Esophagus squamous epithelium (tissue), 5 donors: ENCODE data around the gene HTR3C. TPM values are rescaled to one million over a fixed set of nuclear protein-coding genes. Genes with fewer than 3 reads are reported as not detected.
"Not testable (repeated sequence)": the region's sequence is repeated elsewhere in the genome, so short reads cannot be mapped to it uniquely, and the experiment has no call there.

Source experiments
- DNase-seq: peaks from one replicate; lab custom pipeline; 2025; lab: John Stamatoyannopoulos, UW
- H3K27ac ChIP-seq, 4 donors: fragments of 200-600 bp; sonication (generic); one replicate each; pipeline ENCODE4 v1.5.1; 2016 to 2019; ENCODE audit warnings: mild to moderate bottlenecking in 1 of 4
- H3K27me3 ChIP-seq, 4 donors: fragments of 200-600 bp; sonication (generic); 1 replicate in 3 of 4; 2 replicates in 1 of 4; pipeline versions ENCODE4 v1.5.1 to v1.6.0; 2017 to 2021; ENCODE audit warnings: antibody characterized with exemption in 1 of 4
- H3K36me3 ChIP-seq, 3 donors: fragments of 200-600 bp; sonication (generic); one replicate each; pipeline ENCODE4 v1.5.1; 2016 to 2019
- H3K4me1 ChIP-seq, 3 donors: fragments of 200-600 bp; sonication (generic); one replicate each; pipeline ENCODE4 v1.5.1; 2017 to 2019
- H3K4me3 ChIP-seq, 4 donors: fragments of 200-600 bp; sonication (generic); 1 replicate in 3 of 4; 2 replicates in 1 of 4; pipeline ENCODE4 v1.5.1; 2016 to 2019; ENCODE audit warnings: mild to moderate bottlenecking in 2 of 4, moderate library complexity in 1 of 4
- H3K9me3 ChIP-seq, 3 donors: fragments of 200-600 bp; sonication (generic); one replicate each; pipeline ENCODE4 v1.5.1; 2016 to 2019
- CTCF ChIP-seq, 6 experiments: fragments of 450-650 bp in 4 of 6; fragments of 200-600 bp in 2 of 6; sonication (generic) in 2 of 6; IDR thresholded peaks; one replicate each; pipeline ENCODE4 v1.5.1; 2016 to 2019; ENCODE audit warnings: antibody characterized with exemption in 6 of 6, mild to moderate bottlenecking in 4 of 6, moderate library complexity in 4 of 6
- POLR2A ChIP-seq, 4 donors: fragments of 450-650 bp; IDR thresholded peaks; one replicate each; pipeline ENCODE4 v1.6.1; 2017; ENCODE audit warnings: antibody characterized with exemption in 4 of 4, mild to moderate bottlenecking in 4 of 4, moderate library complexity in 3 of 4
- WGBS, 2 donors: methylation state at CpG; one replicate each; pipeline ENCODE4 v1.1.5; 2018; 5-methylcytosine and 5-hydroxymethylcytosine counted together
- intact Hi-C: fragments of 100-400 bp; cut with DNase I; formaldehyde crosslinking; loops from one replicate; pipeline ENCODE4 v1.15.0; 2022
- total RNA-seq, 4 donors: library from RNA; depleted of rRNA; stranded (reverse); fragments of >200 nt; gene quantifications; one replicate each; pipeline ENCODE4 v1.1.0, GENCODE V29; 2016
- donor health status: DM: yes; HTN: yes; CAD: no.

Gene HTR3C
- total RNA-seq, 4 donors from 2014 or later = not detected

GRCh38 chr3:184037816-184038215 is 15.0 kb upstream of the HTR3C start:
- H3K36me3 ChIP-seq = no peaks in the 10 kb centered on the region
- no peaks in the 10 kb centered on the region for H3K9me3 ChIP-seq
- H3K27ac ChIP-seq = no peak overlapping the region
- intact Hi-C loops = no loop called here
- TF ChIP-seq POLR2A (IDR thresholded peaks at IDR 0.05) (no peak), CTCF (IDR thresholded peaks at IDR 0.05) (peak in 1 of 6 experiments; percentile 19)
- H3K4me1 ChIP-seq = peaks cover 0 to 17% (median 11%) of the 10 kb centered on the region in 3 donors
- no peak overlapping the region for H3K4me3 ChIP-seq
- 74 to 84% methylated on average over 7 of the region's 7 CpGs for WGBS, 2 donors
- DNase-seq = no peak
- peaks cover 0 to 81% (median 0%) of the 10 kb centered on the region in 4 donors for H3K27me3 ChIP-seq

- intact Hi-C loops, H3K36me3 ChIP-seq, H3K27ac ChIP-seq, DNase-seq, H3K4me3 ChIP-seq, H3K9me3 ChIP-seq: not testable (repeated sequence)
- 73 to 81% methylated on average over 8 of the region's 9 CpGs for WGBS, 2 donors
- Histone ChIP-seq H3K27me3 (peaks cover 0 to 79% (median 0%) of the 10 kb centered on the region in 4 donors), H3K4me1 (peaks cover 0 to 17% (median 11%) of the 10 kb centered on the region in 3 donors)
These were observed 14.5 kb upstream of the HTR3C start for GRCh38 chr3:184038307-184038706.

GRCh38 chr3:184039414-184039813 is 13.4 kb upstream of the HTR3C start:
- DNase-seq = no peak
- H3K9me3 ChIP-seq = no peaks in the 10 kb centered on the region
- no peak overlapping the region for H3K4me3 ChIP-seq
- H3K36me3 ChIP-seq = no peaks in the 10 kb centered on the region
- peaks cover 0 to 17% (median 11%) of the 10 kb centered on the region in 3 donors for H3K4me1 ChIP-seq
- H3K27ac ChIP-seq = peak overlapping the region; percentile 28 to 57 (median 50)
- peaks cover 0 to 73% (median 0%) of the 10 kb centered on the region in 4 donors for H3K27me3 ChIP-seq
- TF ChIP-seq POLR2A (IDR thresholded peaks at IDR 0.05) (no peak), CTCF (IDR thresholded peaks at IDR 0.05) (no peak)
- WGBS, 2 donors = 43 to 47% methylated on average over 5 of the region's 5 CpGs
- intact Hi-C loops = no loop called here

GRCh38 chr3:184040010-184040409 is 12.8 kb upstream of the HTR3C start:
- no peak for DNase-seq
- Histone ChIP-seq H3K4me1 (peaks cover 0 to 17% (median 11%) of the 10 kb centered on the region in 3 donors), H3K4me3 (no peak overlapping the region), H3K27ac (peak overlapping the region; percentile 13 to 57 (median 38)), H3K27me3 (peaks cover 0 to 70% (median 0%) of the 10 kb centered on the region in 4 donors), H3K9me3 (no peaks in the 10 kb centered on the region), H3K36me3 (no peaks in the 10 kb centered on the region)
- intact Hi-C loops = no loop called here
- no peak for TF ChIP-seq POLR2A (IDR thresholded peaks at IDR 0.05)
- no peak for TF ChIP-seq CTCF (IDR thresholded peaks at IDR 0.05)
- 57 to 69% methylated on average over 2 to 3 of the region's 3 CpGs for WGBS, 2 donors

- Histone ChIP-seq H3K4me1 (peaks cover 0 to 17% (median 11%) of the 10 kb centered on the region in 3 donors), H3K27ac (no peak overlapping the region), H3K27me3 (peaks cover 0 to 67% (median 0%) of the 10 kb centered on the region in 4 donors), H3K4me3 (no peak overlapping the region), H3K9me3 (no peaks in the 10 kb centered on the region), H3K36me3 (no peaks in the 10 kb centered on the region)
- no peak for TF ChIP-seq POLR2A (IDR thresholded peaks at IDR 0.05)
- no peak for TF ChIP-seq CTCF (IDR thresholded peaks at IDR 0.05)
- intact Hi-C loops = no loop called here
- 82% methylated on average over 1 of the region's 1 CpG; no CpG with 5 or more reads in 1 of the 2 donors for WGBS, 2 donors
- no peak for DNase-seq
These were observed 10.2 kb upstream of the HTR3C start for GRCh38 chr3:184042617-184043016.
